CD4-positive, alpha-beta T cell treated with Interferon gamma for 1 hour (primary cell): Measurements from ENCODE around the gene TSC1.
A peak's percentile ranks its signal among the peaks of the same experiment; 100 is the strongest.

Source experiments
- DNase-seq: peaks from one replicate; pipeline ENCODE4 v3.0.0-alpha.2; 2020

The TSC1 gene

GRCh38 chr9:132886334-132886725, 58.1 kb downstream of the TSC1 start:
- no peak for DNase-seq

GRCh38 chr9:132885720-132886333, 58.6 kb downstream of the TSC1 start:
- no peak for DNase-seq

- no peak for DNase-seq
These were observed 60.8 kb downstream of the TSC1 start for GRCh38 chr9:132883349-132884294.

- no peak for DNase-seq
These were observed 61.8 kb downstream of the TSC1 start for GRCh38 chr9:132882616-132883015.

GRCh38 chr9:132881826-132882225, 62.6 kb downstream of the TSC1 start:
- no peak for DNase-seq

- no peak for DNase-seq
These were observed 64.1 kb downstream of the TSC1 start for GRCh38 chr9:132880324-132880661.

- DNase-seq = no peak
These were observed 64.7 kb downstream of the TSC1 start for GRCh38 chr9:132879457-132880323.

- DNase-seq = peak; percentile 33
These were observed 65.5 kb downstream of the TSC1 start, which contains the start of gene SPACA9 for GRCh38 chr9:132878695-132879456. SPACA9 (plus strand) TSS chr9:132878898; CDS start chr9:132883948, 5,050 bp downstream.

- DNase-seq = peak; percentile 76
These were observed 66.4 kb downstream of the TSC1 start, which contains the start of gene AK8 for GRCh38 chr9:132877824-132878694. AK8 (minus strand) TSS chr9:132878284; CDS start chr9:132878255, 29 bp downstream.

- DNase-seq = no peak
These were observed 67.0 kb downstream of the TSC1 start for GRCh38 chr9:132877458-132877823.

GRCh38 chr9:132876849-132877248, 67.6 kb downstream of the TSC1 start:
- no peak for DNase-seq

GRCh38 chr9:132875159-132875558, 69.3 kb downstream of the TSC1 start:
- no peak for DNase-seq

GRCh38 chr9:132873403-132873802, 71.0 kb downstream of the TSC1 start:
- DNase-seq = no peak

GRCh38 chr9:132869266-132869665, 75.2 kb downstream of the TSC1 start:
- DNase-seq = no peak

- DNase-seq = no peak
These were observed 77.5 kb downstream of the TSC1 start for GRCh38 chr9:132866898-132867297.

GRCh38 chr9:132864691-132865090, 79.7 kb downstream of the TSC1 start:
- DNase-seq = no peak

- DNase-seq = no peak
These were observed 80.1 kb downstream of the TSC1 start for GRCh38 chr9:132864277-132864676.

GRCh38 chr9:132863096-132863495, 81.3 kb downstream of the TSC1 start:
- DNase-seq = no peak

GRCh38 chr9:132862533-132862932, 81.9 kb downstream of the TSC1 start:
- DNase-seq = no peak

GRCh38 chr9:132861666-132862065, 82.8 kb downstream of the TSC1 start:
- no peak for DNase-seq

- DNase-seq = no peak
These were observed 85.7 kb downstream of the TSC1 start for GRCh38 chr9:132858751-132859150.
